Measurements from ENCODE around the gene BIRC6.

The BIRC6 gene

GRCh38 chr2:32375228-32375892 is 18.5 kb downstream of the BIRC6 start:
- FAIRE-seq: no peak

GRCh38 chr2:32376756-32377155 is 19.9 kb downstream of the BIRC6 start:
- no peak for FAIRE-seq

- no peak for FAIRE-seq
Measured at GRCh38 chr2:32377928-32378327, 21.1 kb downstream of the BIRC6 start.

- FAIRE-seq: no peak
Measured at GRCh38 chr2:32379352-32379751, 22.5 kb downstream of the BIRC6 start.

- FAIRE-seq: no peak
Measured at GRCh38 chr2:32383858-32384257, 27.0 kb downstream of the BIRC6 start.

DNA sequence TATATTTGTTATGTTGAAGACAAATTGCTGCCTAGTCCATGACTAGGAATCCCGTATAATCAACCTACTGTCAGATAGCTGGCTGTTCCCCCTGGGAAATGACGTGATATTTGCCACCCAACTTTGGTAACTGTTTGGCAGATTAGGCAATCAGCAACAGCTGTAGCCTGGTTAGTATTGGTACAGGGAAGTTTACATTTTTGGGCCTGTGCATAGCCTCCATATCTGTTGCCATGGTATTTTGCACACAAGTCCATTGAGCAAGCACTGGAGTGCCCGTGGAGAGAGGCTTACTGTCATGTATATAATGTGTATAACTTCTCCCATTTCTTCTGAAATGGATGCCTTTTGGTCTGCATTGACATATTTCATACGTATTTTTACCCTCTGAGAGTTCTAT is 27.7 kb downstream of the BIRC6 start:
- FAIRE-seq: no peak

DNA sequence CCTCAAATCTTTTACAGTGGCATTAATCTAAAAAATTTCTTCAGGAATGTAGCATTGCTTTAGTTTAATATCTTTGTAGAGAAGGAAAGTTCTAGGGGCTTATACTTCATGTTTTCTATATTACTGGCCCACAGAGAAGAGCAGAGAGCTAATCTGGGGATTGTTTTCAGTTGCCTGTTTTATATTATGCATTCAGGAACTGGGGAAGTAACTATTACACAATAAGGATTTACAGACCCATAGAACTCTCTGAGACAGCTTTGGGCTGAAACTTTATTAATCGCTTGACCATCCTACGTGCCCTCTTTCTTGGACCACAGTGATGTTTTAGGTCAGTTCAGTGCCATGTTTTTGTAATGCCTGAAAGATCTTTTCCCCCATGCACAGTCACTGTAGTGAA is 29.9 kb downstream of the BIRC6 start:
- no peak for FAIRE-seq

GRCh38 chr2:32399221-32399620 is 42.4 kb downstream of the BIRC6 start:
- no peak for FAIRE-seq

DNA sequence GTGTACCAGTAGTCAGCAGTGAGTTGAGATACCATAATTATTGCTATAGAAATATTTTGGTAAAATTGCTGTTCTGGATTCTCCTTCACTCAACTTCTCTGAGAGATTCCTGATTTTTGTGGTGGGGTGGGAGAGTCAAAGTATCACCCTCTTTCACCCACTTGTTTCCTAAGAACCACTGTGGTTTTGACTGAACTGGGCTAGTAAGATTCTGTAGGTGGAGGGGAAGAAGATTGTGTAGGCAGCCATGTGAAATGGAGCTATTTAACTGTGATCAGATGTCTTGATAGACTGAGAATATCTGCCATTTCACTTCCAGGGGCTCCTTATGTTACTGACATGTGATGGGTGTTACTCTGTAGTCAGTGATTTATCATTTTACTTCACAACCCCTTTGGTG is 45.3 kb downstream of the BIRC6 start:
- no peak for FAIRE-seq

- FAIRE-seq: no peak
Measured at GRCh38 chr2:32403782-32404181, 47.0 kb downstream of the BIRC6 start.

DNA sequence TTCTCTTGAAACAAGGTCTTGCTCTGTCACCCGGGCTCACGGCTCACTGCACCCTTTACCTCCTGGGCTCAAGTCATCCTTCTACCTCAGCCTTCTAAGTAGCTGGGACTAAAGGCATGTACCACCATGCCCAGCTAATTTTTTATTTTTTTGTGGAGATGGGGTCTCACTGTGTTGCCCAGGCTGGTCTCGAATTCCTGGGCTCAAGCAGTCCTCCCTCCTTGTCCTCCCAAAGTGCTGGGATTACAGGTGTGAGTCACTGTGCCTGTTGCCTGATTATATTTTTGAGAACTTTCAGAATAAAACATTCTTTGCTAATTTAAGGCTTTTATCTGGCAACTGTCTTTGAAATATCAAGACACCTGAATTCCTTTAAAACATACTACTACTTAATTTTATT is 47.9 kb downstream of the BIRC6 start:
- FAIRE-seq: no peak

DNA sequence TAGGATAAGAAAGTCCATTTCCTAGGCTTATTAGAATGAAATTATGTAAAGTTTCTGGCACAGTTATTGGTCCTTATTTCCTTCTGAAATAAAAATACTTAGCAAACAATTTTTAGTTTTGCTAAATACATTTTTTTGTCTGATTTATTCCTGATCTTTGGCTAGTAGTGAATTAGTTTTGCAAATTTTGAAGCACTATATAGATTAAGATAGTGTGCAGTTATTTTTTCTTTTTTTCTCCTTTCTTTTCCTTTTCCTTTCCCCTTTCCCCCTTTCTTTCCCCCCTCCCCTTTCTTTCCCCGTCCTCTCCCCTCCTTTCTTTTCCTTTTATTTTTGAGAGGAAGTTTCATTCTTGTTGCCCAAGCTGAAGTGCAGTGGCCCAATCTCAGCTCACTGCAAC is 59.7 kb downstream of the BIRC6 start:
- no peak for FAIRE-seq

DNA sequence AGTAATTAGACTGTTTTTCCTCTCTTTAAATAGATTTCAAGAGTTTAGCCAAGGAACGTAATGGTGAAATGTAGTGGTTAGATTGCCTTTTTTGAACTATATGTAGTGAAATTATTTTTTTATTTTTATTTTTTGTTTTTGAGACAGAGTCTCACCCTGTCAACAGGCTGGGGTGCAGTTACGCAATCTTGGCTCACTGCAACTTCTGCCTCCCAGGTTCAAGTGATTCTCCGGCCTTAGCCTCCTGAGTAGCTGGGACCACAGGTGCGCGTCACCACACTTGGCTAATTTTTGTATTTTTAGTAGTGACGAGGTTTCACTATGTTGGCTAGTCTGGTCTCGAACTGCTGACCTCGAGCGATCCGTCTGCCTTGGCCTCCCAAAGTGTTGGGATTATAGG is 60.8 kb downstream of the BIRC6 start:
- no peak for FAIRE-seq

DNA sequence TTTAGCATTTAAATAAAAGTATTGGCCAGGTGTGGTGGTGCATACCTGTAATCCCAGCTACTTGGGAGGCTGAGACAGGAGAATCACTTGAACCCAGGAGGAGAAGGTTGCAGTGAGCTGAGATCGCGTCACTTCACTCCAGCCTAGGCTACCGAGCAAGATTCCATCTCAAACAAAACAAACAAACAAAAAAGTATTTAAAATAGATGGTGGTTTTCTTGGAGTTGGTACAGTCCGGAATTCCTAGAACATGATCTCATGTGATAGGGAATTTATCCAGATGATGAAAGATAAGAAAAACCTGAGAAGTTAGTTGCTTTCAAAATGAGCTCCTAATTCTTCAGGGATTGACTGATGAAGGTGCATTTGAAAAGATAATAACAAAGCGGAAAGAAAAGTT is 62.0 kb downstream of the BIRC6 start:
- FAIRE-seq: no peak

DNA sequence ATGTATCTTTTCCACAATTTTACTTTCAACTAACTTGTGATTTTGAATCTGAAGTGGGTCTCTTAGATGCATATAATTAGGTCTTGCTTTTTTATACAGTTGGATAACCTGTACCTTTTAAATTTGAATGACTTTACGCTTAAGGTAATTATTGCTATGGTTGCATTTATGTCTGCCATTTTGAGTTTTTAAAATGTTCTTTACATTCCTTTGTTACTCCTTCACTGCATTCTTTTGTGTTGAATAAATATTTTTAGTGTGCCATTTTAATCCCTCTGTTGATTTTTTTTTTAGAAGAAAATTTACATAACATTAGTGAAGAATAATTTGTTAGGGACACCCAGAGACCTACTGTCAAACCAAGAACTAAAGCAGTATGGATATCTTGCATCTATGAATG is 65.3 kb downstream of the BIRC6 start:
- no peak for FAIRE-seq

GRCh38 chr2:32423536-32423935 is 66.7 kb downstream of the BIRC6 start:
- FAIRE-seq: no peak

GRCh38 chr2:32424739-32425138 is 67.9 kb downstream of the BIRC6 start:
- no peak for FAIRE-seq

DNA sequence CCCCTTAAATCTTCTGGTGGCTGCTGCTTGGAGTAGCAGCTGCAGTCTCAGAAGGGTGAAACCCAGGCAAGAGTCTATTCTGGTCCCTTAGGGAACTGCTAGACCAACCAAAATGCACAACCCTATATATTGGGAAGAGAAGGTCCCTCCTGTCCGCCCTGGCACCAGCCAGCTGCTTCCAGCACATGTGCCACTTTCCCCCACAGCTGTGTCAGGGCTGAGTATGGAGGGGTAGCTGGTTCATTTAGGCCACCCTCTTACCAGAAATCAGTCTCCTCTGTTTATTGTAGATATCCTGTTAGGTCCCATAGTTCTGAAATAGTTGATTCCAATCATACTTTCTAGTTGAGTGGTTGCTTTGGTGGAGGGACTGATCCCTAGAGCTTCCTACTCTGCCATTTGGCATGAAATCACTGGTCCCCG is 68.9 kb downstream of the BIRC6 start:
- no peak for FAIRE-seq

- no peak for FAIRE-seq
Measured at GRCh38 chr2:32427672-32428610, 71.1 kb downstream of the BIRC6 start.

DNA sequence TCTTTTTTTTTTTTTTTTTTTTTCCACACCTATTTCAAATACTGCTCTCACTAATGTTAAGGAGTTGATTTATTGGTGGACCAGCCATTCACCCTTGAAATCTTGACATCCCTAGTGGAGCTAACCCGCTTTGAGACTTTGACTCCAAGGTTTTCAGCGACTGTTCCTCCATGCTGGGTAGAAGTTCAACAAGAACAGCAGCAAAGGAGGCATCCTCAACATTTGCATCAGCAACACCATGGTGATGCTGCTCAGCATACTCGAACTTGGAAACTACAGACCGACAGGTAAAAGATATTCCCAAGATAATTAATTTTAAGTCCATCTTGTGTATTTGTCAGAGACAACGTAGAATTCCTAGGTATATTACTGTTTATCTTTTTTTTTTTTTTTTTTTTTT is 74.0 kb downstream of the BIRC6 start:
- no peak for FAIRE-seq

DNA sequence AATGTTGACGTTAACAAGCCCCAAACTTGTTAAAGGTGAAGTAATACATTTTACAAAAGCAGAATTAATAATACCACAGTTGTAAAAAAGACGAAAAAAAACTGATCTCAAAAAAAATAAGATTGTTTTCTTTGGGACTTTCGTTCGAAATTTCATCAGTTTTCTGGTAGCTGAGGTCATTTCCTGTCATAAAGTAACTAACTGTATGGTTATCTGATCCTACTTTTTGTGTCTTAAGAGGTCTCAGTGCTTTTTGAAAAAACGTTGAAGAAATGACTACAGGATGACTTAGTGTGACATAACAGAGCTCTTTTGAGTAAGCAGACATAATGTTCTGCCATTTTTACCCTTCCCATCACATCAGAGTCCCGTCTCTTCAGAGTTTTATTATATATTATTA is 79.3 kb downstream of the BIRC6 start:
- FAIRE-seq: no peak

- no peak for FAIRE-seq
Measured at GRCh38 chr2:32442020-32442467, 85.2 kb downstream of the BIRC6 start.

- FAIRE-seq: no peak
Measured at GRCh38 chr2:32446369-32446768, 89.5 kb downstream of the BIRC6 start.

- FAIRE-seq: no peak
Measured at GRCh38 chr2:32450851-32451250, 94.0 kb downstream of the BIRC6 start.

All from A204.1 (cell line).